ENCODE measurements around the gene ADPRS.

ADPRS gene

DNA sequence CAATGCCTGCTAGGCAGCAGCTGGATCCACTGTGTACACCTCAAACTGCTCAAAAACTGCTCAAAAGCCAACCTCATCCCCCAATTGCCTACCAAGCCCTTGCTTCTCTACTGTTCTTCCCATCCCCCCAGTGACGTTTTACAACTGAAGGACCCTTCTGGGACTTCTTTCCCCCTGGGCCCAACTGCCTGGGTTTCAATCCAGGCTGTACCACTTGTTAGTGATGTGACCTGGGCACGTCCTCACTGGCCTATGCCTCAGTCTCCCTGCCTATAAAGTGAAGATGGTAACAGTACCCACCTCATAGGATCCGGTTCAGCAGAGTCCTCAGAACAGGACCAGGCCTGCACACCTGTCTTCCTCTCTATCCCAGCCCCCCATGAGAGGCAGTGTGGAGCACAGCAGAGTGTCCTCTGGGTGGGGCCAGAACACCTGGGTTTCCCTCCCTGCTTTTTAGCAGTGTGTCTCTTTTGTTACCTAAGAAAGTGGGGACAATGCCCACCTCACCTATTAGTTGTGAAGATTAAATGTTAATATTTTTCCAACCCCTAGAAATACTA lies 6.7 kb upstream of the ADPRS start:
- in situ Hi-C loops (cut with HindIII; ENCODE audit: low sequenced_read_pairs) = no loop called here
- TF ChIP-seq, protein P1, sequence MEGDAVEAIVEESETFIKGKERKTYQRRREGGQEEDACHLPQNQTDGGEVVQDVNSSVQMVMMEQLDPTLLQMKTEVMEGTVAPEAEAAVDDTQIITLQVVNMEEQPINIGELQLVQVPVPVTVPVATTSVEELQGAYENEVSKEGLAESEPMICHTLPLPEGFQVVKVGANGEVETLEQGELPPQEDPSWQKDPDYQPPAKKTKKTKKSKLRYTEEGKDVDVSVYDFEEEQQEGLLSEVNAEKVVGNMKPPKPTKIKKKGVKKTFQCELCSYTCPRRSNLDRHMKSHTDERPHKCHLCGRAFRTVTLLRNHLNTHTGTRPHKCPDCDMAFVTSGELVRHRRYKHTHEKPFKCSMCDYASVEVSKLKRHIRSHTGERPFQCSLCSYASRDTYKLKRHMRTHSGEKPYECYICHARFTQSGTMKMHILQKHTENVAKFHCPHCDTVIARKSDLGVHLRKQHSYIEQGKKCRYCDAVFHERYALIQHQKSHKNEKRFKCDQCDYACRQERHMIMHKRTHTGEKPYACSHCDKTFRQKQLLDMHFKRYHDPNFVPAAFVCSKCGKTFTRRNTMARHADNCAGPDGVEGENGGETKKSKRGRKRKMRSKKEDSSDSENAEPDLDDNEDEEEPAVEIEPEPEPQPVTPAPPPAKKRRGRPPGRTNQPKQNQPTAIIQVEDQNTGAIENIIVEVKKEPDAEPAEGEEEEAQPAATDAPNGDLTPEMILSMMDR (IDR thresholded peaks at IDR 0.05; ENCODE audit: low read depth, low read length, missing control alignments) = no peak
- DNase-seq (ENCODE audit: low read depth) = no peak
- H3K4me3 ChIP-seq (ENCODE audit: low read depth, low read length) = no peak overlapping the region

DNA sequence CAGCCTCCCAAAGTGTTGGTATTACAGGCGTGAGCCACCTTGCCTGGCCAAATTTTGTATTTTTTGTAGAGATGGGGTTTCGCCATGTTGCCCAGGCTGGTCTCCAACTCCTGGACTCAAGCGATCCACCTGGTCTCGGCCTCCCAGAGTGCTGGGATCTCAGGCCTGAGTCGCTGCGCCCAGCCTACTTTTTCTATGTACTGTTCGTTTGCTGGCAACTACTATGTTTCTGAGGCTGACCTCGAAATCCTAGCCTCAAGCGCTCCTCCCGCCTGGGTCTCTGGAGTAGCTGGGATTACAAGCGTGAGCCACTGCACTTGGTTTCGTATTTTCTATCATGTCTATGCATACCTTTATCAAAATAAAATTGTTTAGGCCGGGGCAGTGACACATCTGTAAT lies 5.5 kb upstream of the ADPRS start:
- H3K4me3 ChIP-seq (ENCODE audit: low read depth, low read length) = no peak overlapping the region
- in situ Hi-C loops (cut with HindIII; ENCODE audit: low sequenced_read_pairs) = no loop called here
- DNase-seq (ENCODE audit: low read depth) = no peak
- TF ChIP-seq, protein P1 (IDR thresholded peaks at IDR 0.05; ENCODE audit: low read depth, low read length, missing control alignments) = no peak

DNA sequence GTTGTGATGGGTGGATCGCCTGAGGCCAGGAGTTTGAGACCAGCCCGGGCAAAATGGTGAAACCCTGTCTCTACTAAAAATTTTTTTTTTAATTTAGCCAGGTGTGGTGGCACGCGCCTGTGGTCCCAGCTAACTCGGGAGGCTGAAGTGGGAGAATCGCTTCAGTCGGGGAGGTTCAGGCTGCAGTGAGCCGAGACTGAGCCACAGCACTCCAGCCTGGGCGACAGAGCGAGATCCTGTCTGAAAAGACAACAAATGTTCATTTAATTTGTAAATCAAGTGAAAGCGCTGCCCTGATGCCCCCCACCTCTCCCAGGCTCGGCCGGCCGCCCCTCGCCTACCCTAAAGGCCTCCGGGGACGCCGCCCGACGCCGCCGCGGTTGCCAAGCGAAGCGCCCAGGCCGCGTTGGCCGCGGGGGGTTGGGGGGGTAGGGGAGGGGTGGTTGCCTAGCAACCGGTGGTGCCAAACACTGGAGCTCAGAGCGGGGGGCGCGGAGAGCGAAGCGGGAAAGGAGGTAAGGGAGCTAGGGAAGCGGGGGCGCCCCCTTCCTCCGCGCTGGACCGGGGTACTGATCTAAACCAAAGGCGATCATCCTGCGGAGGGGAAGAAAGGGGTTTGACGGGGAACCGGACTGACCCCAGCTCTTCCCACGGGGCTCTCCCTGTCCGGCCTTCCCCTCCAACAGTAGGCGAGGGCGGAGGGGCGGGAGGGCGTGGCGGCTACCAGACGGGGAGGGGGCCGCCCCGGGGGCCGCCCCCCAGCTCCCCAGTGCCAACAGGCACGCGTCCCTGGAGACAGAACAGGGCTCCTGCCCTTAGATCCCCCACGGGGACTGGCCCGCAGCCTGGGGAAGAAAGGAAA lies 4.8 kb upstream of the ADPRS start, which contains the start of gene TEKT2:
Gene TEKT2, plus strand, starts transcription at position 460 of the 862 bp plus-strand sequence. CDS start 828 bp downstream, outside the sequence.
- H3K4me3 ChIP-seq (ENCODE audit: low read depth, low read length) = peak within 1 kb of the TSS; percentile 48
- TF ChIP-seq, protein P1 (IDR thresholded peaks at IDR 0.05; ENCODE audit: low read depth, low read length, missing control alignments) = no peak
- no peak for DNase-seq (ENCODE audit: low read depth)
- in situ Hi-C loops (cut with HindIII; ENCODE audit: low sequenced_read_pairs) = no loop called here

DNA sequence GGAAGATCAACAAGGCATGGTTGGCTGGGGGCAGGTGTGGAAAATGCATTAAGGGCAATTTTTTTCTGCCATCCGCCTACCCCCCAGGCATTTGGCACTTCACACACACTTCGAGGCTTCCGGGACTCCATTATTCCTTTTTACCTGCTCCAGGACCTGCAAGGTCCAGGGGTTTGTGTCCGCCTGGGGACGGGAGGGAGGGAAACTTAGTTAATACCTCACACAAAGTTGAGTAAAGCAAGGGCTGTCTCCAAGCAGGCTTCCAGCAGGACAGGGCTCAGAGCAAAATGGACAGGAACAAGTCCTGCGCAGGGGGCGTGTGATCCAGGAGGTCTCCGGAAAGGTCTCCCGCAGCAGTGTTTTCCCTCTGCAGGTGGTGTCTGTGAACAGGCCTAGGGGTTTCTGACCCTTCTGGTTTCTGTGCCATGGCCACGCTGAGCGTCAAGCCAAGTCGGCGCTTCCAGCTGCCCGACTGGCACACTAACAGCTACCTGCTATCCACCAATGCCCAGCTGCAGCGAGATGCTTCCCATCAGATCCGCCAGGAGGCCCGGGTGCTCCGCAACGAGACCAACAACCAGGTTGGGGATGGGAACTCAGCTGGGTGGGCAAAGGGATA lies 4.1 kb upstream of the ADPRS start:
- in situ Hi-C loops (cut with HindIII; ENCODE audit: low sequenced_read_pairs) = no loop called here
- TF ChIP-seq, protein P1 (IDR thresholded peaks at IDR 0.05; ENCODE audit: low read depth, low read length, missing control alignments) = peak; percentile 40
- peak overlapping the region; percentile 48 for H3K4me3 ChIP-seq (ENCODE audit: low read depth, low read length)
- no peak for DNase-seq (ENCODE audit: low read depth)

DNA sequence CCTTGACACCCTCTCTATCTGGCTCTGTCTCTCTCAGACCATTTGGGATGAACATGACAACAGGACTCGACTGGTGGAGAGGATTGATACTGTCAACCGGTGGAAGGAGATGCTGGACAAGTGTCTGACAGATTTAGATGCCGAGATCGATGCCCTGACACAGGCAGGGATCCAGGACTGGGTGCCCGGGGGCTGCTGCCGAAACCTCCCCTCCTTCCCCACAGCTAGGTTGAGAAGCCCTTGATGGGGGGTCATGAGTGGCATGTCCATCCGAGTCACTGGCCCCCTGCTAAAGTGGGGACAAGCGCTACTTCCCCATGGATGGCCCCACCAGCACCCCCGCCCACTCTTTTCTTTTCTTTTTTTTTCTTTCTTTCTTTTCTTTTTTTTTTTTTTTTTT lies 3.6 kb upstream of the ADPRS start:
- H3K4me3 ChIP-seq (ENCODE audit: low read depth, low read length) = no peak overlapping the region
- TF ChIP-seq, protein P1 (IDR thresholded peaks at IDR 0.05; ENCODE audit: low read depth, low read length, missing control alignments) = no peak
- in situ Hi-C loops (cut with HindIII; ENCODE audit: low sequenced_read_pairs) = no loop called here
- DNase-seq (ENCODE audit: low read depth) = no peak

DNA sequence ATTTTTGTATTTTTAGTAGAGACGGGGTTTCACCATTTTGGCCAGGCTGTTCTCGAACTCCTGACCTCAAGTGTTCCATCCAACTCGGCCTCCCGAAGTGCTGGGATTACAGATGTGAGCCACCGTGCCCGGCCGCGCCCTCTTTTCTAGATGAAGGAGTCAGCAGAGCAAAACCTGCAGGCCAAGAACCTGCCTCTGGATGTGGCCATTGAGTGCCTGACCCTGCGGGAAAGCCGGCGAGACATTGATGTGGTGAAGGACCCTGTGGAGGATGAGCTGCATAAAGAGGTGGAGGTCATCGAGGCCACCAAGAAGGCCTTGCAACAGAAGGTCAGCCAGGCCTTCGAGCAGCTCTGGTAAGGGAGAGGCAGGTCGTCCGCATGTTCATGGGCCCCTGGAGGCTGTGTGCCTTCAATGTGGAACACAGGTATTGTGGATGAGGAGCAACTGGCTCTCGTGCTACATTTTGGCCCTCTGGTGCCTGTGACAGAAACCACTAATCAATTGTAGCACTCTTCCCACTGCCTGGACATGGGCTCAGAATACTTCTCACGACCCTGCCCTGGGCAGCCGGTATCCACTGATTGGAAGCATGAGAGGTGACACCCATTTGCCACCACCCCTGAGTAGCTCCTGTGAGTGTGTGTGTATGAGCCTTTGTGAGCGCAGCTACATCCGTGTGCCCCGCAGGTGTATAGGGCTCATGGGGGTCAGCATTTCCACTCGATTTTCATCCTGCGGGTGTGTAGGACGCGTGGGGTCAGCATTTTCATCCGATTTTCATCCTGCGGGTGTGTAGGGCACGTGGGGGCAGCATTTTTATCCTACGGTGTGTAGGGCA lies 2.8 kb upstream of the ADPRS start:
- TF ChIP-seq, protein P1 (IDR thresholded peaks at IDR 0.05; ENCODE audit: low read depth, low read length, missing control alignments) = no peak
- DNase-seq (ENCODE audit: low read depth) = no peak
- H3K4me3 ChIP-seq (ENCODE audit: low read depth, low read length) = no peak overlapping the region
- in situ Hi-C loops (cut with HindIII; ENCODE audit: low sequenced_read_pairs) = no loop called here

Measured in astrocyte of the cerebellum (primary cell).